Fibroblast of the conjunctiva (primary cell): ENCODE measurements around the gene PPP1R11.
A peak's percentile ranks its signal among the peaks of the same experiment; 100 is the strongest.
"Not testable (repeated sequence)": the region's sequence is repeated elsewhere in the genome, so short reads cannot be mapped to it uniquely, and the experiment has no call there.

Source experiments
- DNase-seq: peaks from one replicate; pipeline ENCODE4 v3.0.0-alpha.2; 2010; ENCODE audit warnings: low read depth

The PPP1R11 gene

GRCh38 chr6:30066577-30067459 lies at the start of gene PPP1R11:
Gene PPP1R11, plus strand, starts transcription at chr6:30067198. Its CDS starts 213 bp downstream, at chr6:30067411.
- peak; percentile 98 for DNase-seq

GRCh38 chr6:30019819-30020218 lies 47.2 kb upstream of the PPP1R11 start:
- no peak for DNase-seq

GRCh38 chr6:30020626-30021025 lies 46.4 kb upstream of the PPP1R11 start:
- no peak for DNase-seq

GRCh38 chr6:30022189-30022588 lies 44.8 kb upstream of the PPP1R11 start:
- DNase-seq: no peak

GRCh38 chr6:30022712-30023111 lies 44.3 kb upstream of the PPP1R11 start:
- not testable (repeated sequence) for DNase-seq

- DNase-seq: no peak
Measured at GRCh38 chr6:30025186-30025585, 41.8 kb upstream of the PPP1R11 start.

GRCh38 chr6:30029588-30029987 lies 37.4 kb upstream of the PPP1R11 start:
- DNase-seq: no peak

- DNase-seq: no peak
Measured at GRCh38 chr6:30031381-30031780, 35.6 kb upstream of the PPP1R11 start.

- DNase-seq: peak; percentile 82
Measured at GRCh38 chr6:30033440-30033839, 33.6 kb upstream of the PPP1R11 start.

- DNase-seq: no peak
Measured at GRCh38 chr6:30035784-30036183, 31.2 kb upstream of the PPP1R11 start.

- no peak for DNase-seq
Measured at GRCh38 chr6:30037182-30037788, 29.7 kb upstream of the PPP1R11 start.

GRCh38 chr6:30041221-30041620 lies 25.8 kb upstream of the PPP1R11 start:
- no peak for DNase-seq

- DNase-seq: no peak
Measured at GRCh38 chr6:30041821-30042220, 25.2 kb upstream of the PPP1R11 start.

- DNase-seq: no peak
Measured at GRCh38 chr6:30042476-30042875, 24.5 kb upstream of the PPP1R11 start.

- no peak for DNase-seq
Measured at GRCh38 chr6:30042914-30043313, 24.1 kb upstream of the PPP1R11 start.

- no peak for DNase-seq
Measured at GRCh38 chr6:30043744-30044143, 23.3 kb upstream of the PPP1R11 start.

- DNase-seq: no peak
Measured at GRCh38 chr6:30044630-30045029, 22.4 kb upstream of the PPP1R11 start.

GRCh38 chr6:30047220-30047619 lies 19.8 kb upstream of the PPP1R11 start:
- no peak for DNase-seq

GRCh38 chr6:30053682-30054081 lies 13.3 kb upstream of the PPP1R11 start:
- no peak for DNase-seq

- DNase-seq: no peak
Measured at GRCh38 chr6:30055513-30055912, 11.5 kb upstream of the PPP1R11 start.

GRCh38 chr6:30060606-30061091 lies 6.3 kb upstream of the PPP1R11 start:
- no peak for DNase-seq

- peak; percentile 89 for DNase-seq
Measured at GRCh38 chr6:30061092-30061857, 5.7 kb upstream of the PPP1R11 start, which contains the start of gene POLR1H. Gene POLR1H, plus strand, starts transcription at chr6:30061265. Its CDS starts 260 bp downstream, at chr6:30061525.
